ENCODE data around the gene AHRR.

DNA sequence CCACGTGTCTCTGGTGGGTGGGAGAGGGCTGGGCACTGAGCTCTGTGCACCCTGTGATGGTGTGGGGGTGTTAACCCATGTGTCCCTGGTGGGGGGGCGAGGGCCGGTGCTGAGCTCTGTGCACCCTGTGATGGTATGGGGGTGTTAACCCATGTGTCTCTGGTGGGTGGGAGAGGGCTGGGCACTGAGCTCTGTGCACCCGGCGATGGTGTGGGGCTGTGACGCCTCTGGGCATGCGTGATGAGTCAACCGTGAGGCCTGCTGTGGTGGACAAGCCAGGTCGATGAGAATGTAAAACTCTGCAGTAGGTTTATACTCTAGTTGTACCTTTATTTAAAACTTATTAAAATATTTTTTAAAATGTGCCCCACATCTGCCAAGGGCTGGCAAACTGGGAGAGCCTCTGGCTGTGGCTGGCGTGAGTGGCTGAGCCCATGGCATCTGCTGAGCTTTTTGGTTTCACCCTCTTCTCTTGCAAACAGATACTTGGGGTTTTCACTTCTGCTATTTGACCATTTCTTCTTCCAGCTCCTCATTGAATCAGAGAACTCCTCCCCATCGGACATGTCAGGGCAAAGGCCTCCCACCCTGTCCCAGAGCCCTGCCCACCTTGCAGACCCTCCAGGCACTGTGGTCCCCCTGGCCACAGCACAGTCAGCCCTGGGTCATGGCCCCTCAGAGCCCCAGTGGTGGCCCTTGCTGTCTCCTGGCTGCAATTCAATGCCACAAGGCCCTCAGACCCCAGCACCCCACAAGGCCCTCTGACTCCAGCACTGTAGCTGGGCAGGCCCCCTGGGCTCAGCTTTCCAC is 103.0 kb downstream of the AHRR start:
- TF ChIP-seq, protein P1, sequence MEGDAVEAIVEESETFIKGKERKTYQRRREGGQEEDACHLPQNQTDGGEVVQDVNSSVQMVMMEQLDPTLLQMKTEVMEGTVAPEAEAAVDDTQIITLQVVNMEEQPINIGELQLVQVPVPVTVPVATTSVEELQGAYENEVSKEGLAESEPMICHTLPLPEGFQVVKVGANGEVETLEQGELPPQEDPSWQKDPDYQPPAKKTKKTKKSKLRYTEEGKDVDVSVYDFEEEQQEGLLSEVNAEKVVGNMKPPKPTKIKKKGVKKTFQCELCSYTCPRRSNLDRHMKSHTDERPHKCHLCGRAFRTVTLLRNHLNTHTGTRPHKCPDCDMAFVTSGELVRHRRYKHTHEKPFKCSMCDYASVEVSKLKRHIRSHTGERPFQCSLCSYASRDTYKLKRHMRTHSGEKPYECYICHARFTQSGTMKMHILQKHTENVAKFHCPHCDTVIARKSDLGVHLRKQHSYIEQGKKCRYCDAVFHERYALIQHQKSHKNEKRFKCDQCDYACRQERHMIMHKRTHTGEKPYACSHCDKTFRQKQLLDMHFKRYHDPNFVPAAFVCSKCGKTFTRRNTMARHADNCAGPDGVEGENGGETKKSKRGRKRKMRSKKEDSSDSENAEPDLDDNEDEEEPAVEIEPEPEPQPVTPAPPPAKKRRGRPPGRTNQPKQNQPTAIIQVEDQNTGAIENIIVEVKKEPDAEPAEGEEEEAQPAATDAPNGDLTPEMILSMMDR (IDR thresholded peaks at IDR 0.05), result no peak
- no peak for TF ChIP-seq POLR2A (IDR thresholded peaks at IDR 0.05)
